Measurements from ENCODE around the gene IMP4.

DNA sequence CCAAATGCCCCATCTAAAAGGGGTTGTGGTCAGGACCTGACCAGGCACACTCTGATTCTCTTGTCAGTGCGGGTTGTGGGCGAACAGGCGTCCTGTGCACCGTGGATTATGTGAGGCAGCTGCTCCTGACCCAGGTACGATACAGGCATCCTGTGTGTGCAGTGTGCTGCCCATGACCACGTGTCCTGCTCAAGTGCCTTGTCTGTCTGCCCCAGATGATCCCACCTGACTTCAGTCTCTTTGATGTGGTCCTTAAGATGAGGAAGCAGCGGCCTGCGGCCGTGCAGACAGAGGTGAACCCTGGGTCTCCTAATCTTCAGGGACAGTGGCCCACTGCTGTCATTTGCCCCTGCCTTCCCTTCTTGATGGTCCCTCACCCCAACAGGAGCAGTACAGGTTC, 27.8 kb downstream of the IMP4 start:
- TF ChIP-seq, protein P1, sequence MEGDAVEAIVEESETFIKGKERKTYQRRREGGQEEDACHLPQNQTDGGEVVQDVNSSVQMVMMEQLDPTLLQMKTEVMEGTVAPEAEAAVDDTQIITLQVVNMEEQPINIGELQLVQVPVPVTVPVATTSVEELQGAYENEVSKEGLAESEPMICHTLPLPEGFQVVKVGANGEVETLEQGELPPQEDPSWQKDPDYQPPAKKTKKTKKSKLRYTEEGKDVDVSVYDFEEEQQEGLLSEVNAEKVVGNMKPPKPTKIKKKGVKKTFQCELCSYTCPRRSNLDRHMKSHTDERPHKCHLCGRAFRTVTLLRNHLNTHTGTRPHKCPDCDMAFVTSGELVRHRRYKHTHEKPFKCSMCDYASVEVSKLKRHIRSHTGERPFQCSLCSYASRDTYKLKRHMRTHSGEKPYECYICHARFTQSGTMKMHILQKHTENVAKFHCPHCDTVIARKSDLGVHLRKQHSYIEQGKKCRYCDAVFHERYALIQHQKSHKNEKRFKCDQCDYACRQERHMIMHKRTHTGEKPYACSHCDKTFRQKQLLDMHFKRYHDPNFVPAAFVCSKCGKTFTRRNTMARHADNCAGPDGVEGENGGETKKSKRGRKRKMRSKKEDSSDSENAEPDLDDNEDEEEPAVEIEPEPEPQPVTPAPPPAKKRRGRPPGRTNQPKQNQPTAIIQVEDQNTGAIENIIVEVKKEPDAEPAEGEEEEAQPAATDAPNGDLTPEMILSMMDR (conservative IDR thresholded peaks at IDR 0.05; ENCODE audit: low read depth, low read length), result no peak
- TF ChIP-seq EZH2 (IDR thresholded peaks at IDR 0.05; ENCODE audit: low read length, unreplicated experiment), result no peak
